ENCODE measurements around the gene MYO10. TPM values are rescaled to one million over a fixed set of nuclear protein-coding genes. Genes with fewer than 3 reads are reported as not detected.

Gene MYO10
- total and polyA plus RNA-seq, 2 of the 8 experiments (the other 6 are each of a cell fraction or from before 2014, with no cell fraction given): 21.5 to 107 TPM

DNA sequence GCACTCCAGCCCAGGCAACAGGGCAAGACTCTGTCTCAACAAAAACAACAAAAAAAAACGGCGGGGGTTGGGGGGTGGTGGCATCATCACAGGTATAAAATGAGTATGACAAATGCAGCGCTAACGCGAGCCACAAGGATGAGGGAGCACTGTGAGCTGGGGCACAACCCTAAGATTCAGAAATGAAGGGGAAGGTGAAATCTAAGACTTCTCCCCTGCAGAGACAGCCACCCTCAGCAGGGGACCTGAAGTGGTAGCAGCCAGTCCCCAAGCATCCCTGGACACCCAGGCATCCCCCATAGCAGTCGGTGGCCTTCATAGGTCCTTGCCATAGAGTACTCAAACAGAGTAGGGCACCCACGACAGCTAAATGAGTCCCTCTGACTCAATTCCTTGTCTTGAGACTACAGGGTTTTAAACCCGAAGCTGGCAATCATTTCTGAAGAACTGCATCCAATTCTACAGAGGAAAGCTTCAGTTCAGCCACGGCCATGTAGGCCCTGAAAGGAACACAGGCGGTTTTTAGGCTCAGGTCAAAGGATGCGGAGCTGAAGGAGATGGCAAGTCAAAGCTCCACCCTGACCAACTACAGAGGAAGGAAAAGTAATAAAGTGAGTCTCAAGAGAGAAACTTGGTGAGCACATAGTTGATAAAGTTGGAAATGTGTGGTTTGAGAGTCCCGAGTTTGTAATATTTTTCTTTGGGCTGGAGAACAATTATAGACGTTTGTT lies 50.3 kb downstream of the MYO10 start:
- H3K18ac ChIP-seq (ENCODE audit: extremely low read depth, low read length): no peak overlapping the region
- H3K79me1 ChIP-seq (ENCODE audit: low read depth, low read length): no peaks in the 10 kb centered on the region; the same call in 1 of the 2 replicates
- no peak overlapping the region for H4K5ac ChIP-seq (ENCODE audit: insufficient read length, low read depth, low read length)
- H3K14ac ChIP-seq (ENCODE audit: insufficient read length): no peak overlapping the region
- H3K4ac ChIP-seq (replicated peaks; ENCODE audit: insufficient read length, low read depth, low read length): no peak overlapping the region
- H2BK120ac ChIP-seq (replicated peaks; ENCODE audit: low read depth, low read length): no peak overlapping the region
- no peak overlapping the region for H3K27ac ChIP-seq (ENCODE audit: low read depth, low read length)
- no peak overlapping the region for H2BK12ac ChIP-seq (ENCODE audit: low read depth, low read length)
- no peak for DNase-seq (ENCODE audit: low read depth in 1 of 2, low spot score in 2 of 2)
- H2BK5ac ChIP-seq (ENCODE audit: low read depth, low read length): no peak overlapping the region
- no peak overlapping the region for H4K91ac ChIP-seq (replicated peaks; ENCODE audit: insufficient read length, low read length)
- H3K23me2 ChIP-seq (ENCODE audit: low read depth, low read length): no peaks in the 10 kb centered on the region
- no peaks in the 10 kb centered on the region for H3K36me3 ChIP-seq (ENCODE audit: control insufficient read depth in 2 of 4, insufficient read depth in 4 of 4, low read length in 3 of 4)
- no peak overlapping the region for H2BK20ac ChIP-seq (ENCODE audit: low read length)
- no peak overlapping the region for H2BK15ac ChIP-seq (ENCODE audit: low read length)
- H3K4me3 ChIP-seq (ENCODE audit: extremely low read depth in 1 of 4, insufficient read depth in 2 of 4, low read depth in 3 of 4, low read length in 4 of 4): no peak overlapping the region
- no peak overlapping the region for H3K9ac ChIP-seq (replicated peaks in 1 of 4; ENCODE audit: extremely low read depth in 1 of 4, low read depth in 3 of 4, low read length in 3 of 4)
- no peaks in the 10 kb centered on the region for H3K9me3 ChIP-seq (ENCODE audit: insufficient read depth in 2 of 2, low read depth in 1 of 2, low read length in 1 of 2)
- H2AK5ac ChIP-seq (ENCODE audit: low read depth, low read length): no peak overlapping the region
- no peaks in the 10 kb centered on the region for H4K20me1 ChIP-seq (replicated peaks in 1 of 2; ENCODE audit: control insufficient read depth in 1 of 2, insufficient read depth in 2 of 2, low read length in 2 of 2)
- no peak overlapping the region for H3K23ac ChIP-seq (ENCODE audit: insufficient read length)
- 80% methylated on average over 13 of the region's 13 CpGs; no CpG with 5 or more reads in 1 of the 2 experiments for WGBS, 2 experiments (ENCODE audit: extremely low coverage in 1 of 2, insufficient coverage in 1 of 2, insufficient read length in 1 of 2, insufficient replicate concordance in 2 of 2, low coverage in 1 of 2, low lambda C conversion rate in 2 of 2, missing lambda C conversion rate in 1 of 2)
- ChIA-PET POLR2A (ENCODE audit: partially characterized antibody) (interaction anchor here (1.3 kb wide), 1 partner anchor 13 kb away, joined by 3 read pairs; no protein-coding TSS in a partner anchor), CTCF (ENCODE audit: partially characterized antibody) (interaction anchor here (0.9 to 1.6 kb wide), 4 partner anchors 38 to 304 kb away, joined by 3 to 6 read pairs (median 3); no protein-coding TSS in a partner anchor)
- no peaks in the 10 kb centered on the region for H3K27me3 ChIP-seq (replicated peaks in 1 of 4; ENCODE audit: control insufficient read depth in 3 of 4, extremely low read depth in 1 of 4, insufficient read depth in 3 of 4, low read length in 3 of 4)
- H2AFZ ChIP-seq (ENCODE audit: low read length): no peak overlapping the region
- no peak for FAIRE-seq
- no peak overlapping the region for H4K8ac ChIP-seq (ENCODE audit: extremely low read depth, insufficient read depth, low read length)
- peaks cover 0 to 6% (median 0%) of the 10 kb centered on the region in 4 experiments; a peak in 3 of 7 replicates for H3K4me1 ChIP-seq (replicated peaks in 1 of 4; ENCODE audit: control insufficient read depth in 3 of 4, insufficient read depth in 4 of 4, low read length in 3 of 4)
- peaks cover 0 to 90% of the 10 kb centered on the region in 2 experiments; a peak in 3 of 4 replicates for H3K79me2 ChIP-seq (ENCODE audit: control insufficient read depth in 1 of 2, insufficient read depth in 2 of 2, low read length in 2 of 2)
- no peak overlapping the region for H3K56ac ChIP-seq (replicated peaks; ENCODE audit: insufficient read length, low read depth, low read length)
- H3K4me2 ChIP-seq (ENCODE audit: insufficient read depth in 1 of 2, low read depth in 2 of 2, low read length in 2 of 2): no peak overlapping the region
- TF ChIP-seq SRF (IDR thresholded peaks at IDR 0.05; ENCODE audit: low read depth, low read length) (no peak), CBX8 (IDR thresholded peaks at IDR 0.05; ENCODE audit: borderline replicate concordance, low read depth, low read length) (no peak), BACH1 (IDR thresholded peaks at IDR 0.05; ENCODE audit: low read length) (no peak), EGR1 (IDR thresholded peaks at IDR 0.05; ENCODE audit: borderline replicate concordance, low read depth, low read length) (no peak), RBBP5 (IDR thresholded peaks at IDR 0.05; ENCODE audit: borderline replicate concordance, low read depth, low read length) (no peak), GTF2F1 (IDR thresholded peaks at IDR 0.05; ENCODE audit: borderline replicate concordance, low read depth, low read length) (no peak), FOSL1 (IDR thresholded peaks at IDR 0.05; ENCODE audit: insufficient read depth, low read depth, low read length) (no peak), RAD21 (IDR thresholded peaks at IDR 0.05 in 1 of 2, conservative IDR thresholded peaks at IDR 0.05 in 1 of 2; ENCODE audit: low read depth in 2 of 2, low read length in 2 of 2) (no peak), CHD2 (IDR thresholded peaks at IDR 0.05; ENCODE audit: low read length) (no peak), YY1 (IDR thresholded peaks at IDR 0.05; ENCODE audit: low read depth, low read length) (no peak), CEBPB (IDR thresholded peaks at IDR 0.05; ENCODE audit: low read depth, low read length) (no peak), TBP (IDR thresholded peaks at IDR 0.05; ENCODE audit: low read depth, low read length) (no peak)
- TF ChIP-seq, protein P1, sequence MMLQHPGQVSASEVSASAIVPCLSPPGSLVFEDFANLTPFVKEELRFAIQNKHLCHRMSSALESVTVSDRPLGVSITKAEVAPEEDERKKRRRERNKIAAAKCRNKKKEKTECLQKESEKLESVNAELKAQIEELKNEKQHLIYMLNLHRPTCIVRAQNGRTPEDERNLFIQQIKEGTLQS (IDR thresholded peaks at IDR 0.05; ENCODE audit: insufficient read depth, low read depth, low read length): no peak
